SU-DHL-6 (cell line): ENCODE results near the gene PAAF1.

Source experiments
- CTCF ChIP-seq: fragments of 200-600 bp; sonication (generic); IDR thresholded peaks from one replicate; pipeline ENCODE4 v1.5.1; 2017; ENCODE audit warnings: antibody characterized with exemption, mild to moderate bottlenecking, low read length, moderate library complexity; ENCODE audit not compliant: insufficient read depth, poor library complexity, severe bottlenecking
- EZH2phosphoT487 ChIP-seq: fragments of 200-600 bp; sonication (generic), shearing (Covaris generic); conservative IDR thresholded peaks from 2 replicates; pipeline ENCODE4 v1.6.1; 2018; ENCODE audit warnings: mild to moderate bottlenecking, antibody characterized with exemption, low read length, moderate library complexity, mixed read lengths

GRCh38 chr11:73972187-73972586, 95.4 kb downstream of the PAAF1 start:
- no peak for TF ChIP-seq CTCF
- TF ChIP-seq EZH2phosphoT487, result no peak
